DMS114 treated with DMSO at 0.1 percent for 48 hours (cell line): Measurements from ENCODE around the gene MEGF11.

Experiments
- DNase-seq: peaks from one replicate; lab custom pipeline; 2025; ENCODE audit not compliant: unreplicated experiment; lab: John Stamatoyannopoulos, UW

The MEGF11 gene

DNA sequence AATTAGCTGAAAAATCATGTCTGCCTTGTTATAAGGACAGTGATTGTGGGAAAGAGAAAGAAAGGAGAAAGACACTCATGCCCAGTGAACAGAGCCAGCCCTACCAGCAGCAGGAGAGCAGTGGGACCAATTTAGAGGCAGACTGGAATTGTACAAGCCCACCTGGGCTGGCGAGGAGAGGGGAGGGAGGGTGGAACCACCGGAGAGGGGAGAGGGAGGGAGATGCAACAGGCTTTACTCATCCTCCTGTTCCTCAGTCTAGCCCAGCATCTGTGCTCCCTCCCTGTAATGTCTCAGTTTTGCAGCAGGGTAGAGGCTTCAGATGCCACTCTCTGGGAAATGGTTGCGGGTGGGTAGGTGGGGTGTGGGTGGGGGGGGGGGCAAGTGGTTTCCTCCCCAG is 329.5 kb downstream of the MEGF11 start:
- DNase-seq, result no peak

GRCh38 chr15:65923264-65923663 is 330.3 kb downstream of the MEGF11 start:
- no peak for DNase-seq

- no peak for DNase-seq
Observed at GRCh38 chr15:65922621-65923020, 330.9 kb downstream of the MEGF11 start.

DNA sequence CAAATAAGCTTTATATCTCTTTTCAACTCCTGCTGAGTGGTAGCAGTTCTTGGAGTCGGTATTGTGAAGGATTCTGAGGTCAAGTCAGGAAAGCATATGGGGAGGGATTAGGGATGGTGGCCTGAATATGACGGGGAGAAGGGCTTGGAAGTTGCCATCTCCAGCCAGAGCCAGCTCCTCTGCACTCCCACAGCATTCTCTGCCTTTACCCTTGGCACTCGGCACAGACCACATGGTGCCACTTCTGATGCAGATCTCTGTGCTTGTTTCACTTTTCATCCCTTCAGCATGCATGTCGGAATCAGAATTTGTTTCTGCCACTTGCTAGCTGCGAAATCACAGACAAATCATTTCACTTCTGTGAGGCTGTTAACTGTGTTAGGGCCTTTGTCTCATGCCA is 331.8 kb downstream of the MEGF11 start:
- no peak for DNase-seq

- DNase-seq, result no peak
Observed at GRCh38 chr15:65920825-65921309, 332.7 kb downstream of the MEGF11 start.

- no peak for DNase-seq
Observed at GRCh38 chr15:65920121-65920520, 333.4 kb downstream of the MEGF11 start.

- DNase-seq, result no peak
Observed at GRCh38 chr15:65919353-65919752, 334.2 kb downstream of the MEGF11 start.

DNA sequence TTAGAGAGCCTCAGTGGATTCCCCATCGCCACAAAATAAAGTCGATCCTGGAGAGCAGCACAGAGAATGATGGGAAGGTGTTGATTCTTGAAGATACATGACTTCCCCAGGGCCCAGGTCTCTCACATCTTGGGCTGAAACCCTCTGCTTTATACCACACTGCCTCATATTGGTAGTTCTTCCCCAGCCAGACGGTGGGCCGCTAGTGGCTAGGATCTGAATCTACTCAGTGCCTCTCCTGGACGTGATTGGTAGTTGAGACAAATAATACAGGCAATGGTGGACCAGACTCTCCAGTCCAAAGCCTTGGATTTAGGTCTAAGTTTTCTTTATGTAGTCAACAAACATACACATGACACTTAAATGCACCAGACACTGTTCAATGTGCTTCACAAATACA is 334.6 kb downstream of the MEGF11 start:
- no peak for DNase-seq

- no peak for DNase-seq
Observed at GRCh38 chr15:65918357-65918920, 335.1 kb downstream of the MEGF11 start.

GRCh38 chr15:65917936-65918335 is 335.6 kb downstream of the MEGF11 start:
- DNase-seq, result no peak

GRCh38 chr15:65917407-65917756 is 336.2 kb downstream of the MEGF11 start:
- DNase-seq, result no peak

DNA sequence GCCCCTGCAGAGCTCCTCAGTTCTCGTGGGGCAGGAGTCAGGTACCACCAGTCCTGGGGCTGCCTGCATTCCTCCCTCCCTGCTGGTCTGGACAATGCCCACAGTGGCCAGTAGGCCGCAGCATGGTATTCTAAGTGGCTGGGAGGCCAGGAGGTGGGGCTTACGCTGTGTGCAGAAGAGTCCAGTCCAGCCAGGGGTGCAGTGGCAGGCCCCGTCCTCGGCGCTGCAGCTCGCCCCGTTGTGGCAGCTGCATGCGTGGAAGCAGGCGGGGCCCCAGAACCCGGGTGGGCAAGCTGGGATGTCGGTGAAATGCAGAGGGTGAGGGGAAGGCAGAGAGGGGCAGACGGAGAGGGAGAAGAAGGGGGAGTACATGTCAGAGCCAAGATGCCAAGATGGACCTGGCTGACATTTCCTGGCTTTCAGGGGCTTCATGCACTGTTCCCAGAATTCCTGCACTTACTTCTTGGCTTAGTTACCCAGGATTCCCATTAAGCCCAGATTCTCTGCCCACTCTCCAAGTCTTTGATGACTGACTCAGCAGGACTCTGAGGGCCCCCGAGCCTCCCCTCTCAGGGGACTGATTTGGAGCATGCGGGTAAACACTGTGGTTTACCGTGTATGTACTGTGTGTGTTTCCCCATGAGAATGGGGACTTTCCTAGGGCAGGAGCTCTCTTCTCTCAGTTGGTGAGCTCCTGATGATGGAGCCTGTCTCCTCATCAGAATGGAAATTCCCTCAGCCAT is 336.7 kb downstream of the MEGF11 start:
- peak; percentile 39 for DNase-seq

DNA sequence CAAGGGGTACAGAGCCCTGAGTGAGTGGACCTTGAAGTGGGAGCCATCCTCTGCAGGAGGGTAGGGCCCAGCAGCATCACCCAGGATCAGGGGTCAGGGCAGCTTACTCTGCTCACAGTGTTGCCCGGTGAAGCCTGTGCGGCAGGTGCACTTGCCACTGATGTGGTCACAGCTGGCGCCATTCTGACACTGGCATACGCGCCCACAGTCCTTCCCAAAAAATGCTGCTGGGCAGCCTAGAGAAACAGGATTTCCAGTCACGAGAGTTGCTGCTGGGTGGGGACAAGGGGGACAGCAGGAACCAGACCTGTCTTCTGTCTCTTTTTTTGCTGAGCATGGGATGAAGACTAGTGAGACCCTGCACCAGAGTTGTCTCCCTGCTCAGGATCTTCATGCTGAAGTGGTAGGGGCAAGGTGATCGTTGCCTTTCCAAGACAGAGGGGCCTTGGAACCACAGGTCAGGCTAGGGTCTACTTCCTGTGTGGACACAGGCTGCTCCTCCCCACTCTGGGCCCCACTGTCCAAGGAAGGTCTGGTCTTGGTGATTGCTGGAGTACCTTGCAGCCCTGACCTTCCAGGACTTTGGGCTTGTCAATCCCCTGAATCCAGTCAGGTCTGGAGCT is 337.4 kb downstream of the MEGF11 start:
- no peak for DNase-seq

DNA sequence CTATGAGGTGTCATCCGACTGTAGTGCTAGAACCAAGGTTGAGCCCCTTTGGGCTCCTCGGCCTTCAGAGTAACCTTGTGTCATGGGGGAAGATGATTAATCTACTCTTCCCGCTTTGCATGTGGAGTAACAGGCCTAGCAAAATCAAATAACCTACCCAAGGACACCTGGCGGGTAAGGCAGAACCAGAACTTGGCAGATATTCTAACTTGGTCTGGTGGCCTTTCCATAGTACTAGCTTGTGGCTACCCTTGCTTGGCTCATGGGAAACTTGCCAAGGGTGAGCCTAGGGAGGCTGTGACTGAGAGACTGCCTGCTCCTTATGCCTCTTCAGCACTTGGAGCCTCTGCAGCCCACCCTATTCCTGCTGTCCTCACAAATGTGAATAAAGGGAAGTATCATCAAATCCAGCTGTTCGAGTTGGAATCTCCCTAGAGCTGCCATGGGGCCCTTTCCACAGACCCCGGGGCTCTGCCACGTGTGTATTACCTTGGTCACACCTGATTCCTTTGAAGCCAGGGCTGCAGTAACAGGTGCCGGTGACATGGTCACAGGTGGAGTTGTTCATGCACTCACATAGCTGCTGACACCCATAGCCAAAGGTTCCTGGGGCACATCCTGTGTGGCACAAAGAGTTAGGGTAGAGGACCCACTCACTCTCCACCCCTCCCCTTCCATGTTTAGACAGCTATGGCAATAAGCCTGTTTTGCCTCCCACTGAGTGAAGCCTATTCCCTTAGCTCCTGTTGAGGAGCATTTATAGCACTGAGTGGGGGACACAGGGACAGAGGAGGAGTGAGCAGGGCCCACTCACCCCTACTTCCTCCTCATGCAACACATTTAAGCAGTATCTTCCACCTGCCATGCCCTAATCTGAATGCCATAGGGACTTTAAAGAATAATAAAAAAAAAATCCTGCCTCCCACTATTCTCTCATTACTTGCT is 338.3 kb downstream of the MEGF11 start:
- DNase-seq, result no peak

DNA sequence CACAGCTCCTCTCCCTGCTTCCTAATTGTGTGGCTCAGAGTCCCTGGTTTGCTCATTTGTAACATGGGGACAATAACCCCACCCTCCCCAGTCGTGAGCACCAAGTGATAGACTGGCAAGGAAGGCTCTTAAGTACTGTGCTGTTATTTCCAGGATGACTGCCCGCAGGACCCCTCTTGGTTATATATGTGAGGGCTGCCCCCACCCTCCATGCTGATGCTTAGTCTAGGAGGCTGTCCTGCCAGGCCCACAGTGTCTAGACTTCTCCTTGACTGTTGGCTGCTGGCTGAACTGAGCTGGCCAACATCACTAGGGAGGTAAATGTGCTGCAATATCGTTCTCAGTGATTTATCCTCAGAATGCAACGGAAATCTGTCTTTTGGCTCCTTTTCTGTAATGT is 339.2 kb downstream of the MEGF11 start:
- DNase-seq, result no peak

GRCh38 chr15:65913631-65914199 is 339.8 kb downstream of the MEGF11 start:
- DNase-seq, result no peak

DNA sequence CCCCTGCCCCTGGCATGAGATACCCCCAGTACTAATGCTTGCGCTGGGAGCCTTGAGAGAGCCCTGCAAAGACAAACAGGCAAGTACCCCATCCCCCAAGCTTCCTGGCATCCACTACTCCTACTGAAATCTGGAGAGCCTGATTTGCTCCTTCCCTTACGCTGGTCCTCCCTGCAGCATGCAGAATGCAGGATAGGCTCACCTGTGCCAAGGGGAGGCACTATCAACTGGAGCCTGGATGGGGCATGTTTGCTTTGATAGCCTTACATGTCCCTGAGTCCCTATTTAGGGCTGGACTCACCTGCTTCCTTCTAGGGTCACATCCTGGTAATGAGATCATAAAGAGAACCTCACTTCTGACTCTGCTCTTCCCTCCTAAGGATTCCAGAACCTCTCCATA is 341.3 kb downstream of the MEGF11 start:
- DNase-seq, result no peak

DNA sequence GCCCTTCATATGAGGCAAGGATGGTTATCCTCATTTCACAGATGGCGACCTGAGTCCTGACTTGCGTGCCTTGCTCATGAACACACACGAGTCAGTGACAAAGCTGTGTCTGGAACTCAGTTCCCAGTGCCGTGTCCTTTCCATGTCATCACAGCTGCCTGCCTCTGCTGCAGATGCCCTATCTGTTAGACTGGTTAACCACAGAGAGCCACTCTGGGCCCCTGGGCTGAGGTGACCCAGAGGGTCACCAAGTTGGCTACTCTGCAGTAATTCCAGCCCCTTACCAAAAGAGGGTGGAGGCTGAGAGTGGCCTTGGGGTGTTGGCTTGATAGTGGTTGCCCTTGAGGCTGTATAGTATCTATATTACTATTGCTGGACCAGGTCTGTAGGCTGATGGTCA is 343.2 kb downstream of the MEGF11 start:
- no peak for DNase-seq

DNA sequence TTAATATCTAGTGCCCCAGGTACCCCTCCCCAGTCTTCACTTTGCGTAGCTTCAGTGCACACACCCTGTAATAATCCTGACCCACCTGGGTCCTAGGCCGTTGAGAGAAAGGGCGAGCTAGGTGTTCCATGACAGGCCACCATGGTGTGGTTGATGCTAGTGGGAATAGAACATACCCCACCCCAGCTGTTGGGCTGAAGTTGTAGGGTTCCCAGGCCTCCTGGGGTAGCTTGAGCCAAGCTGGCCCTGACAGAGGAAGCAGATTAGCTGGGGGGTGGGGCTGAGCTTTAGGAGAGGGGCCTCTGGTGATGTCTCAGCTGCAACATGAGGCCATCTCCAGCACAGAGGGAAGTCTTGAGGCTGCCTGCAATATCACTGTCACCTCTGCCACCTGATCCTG is 343.7 kb downstream of the MEGF11 start:
- DNase-seq, result no peak

DNA sequence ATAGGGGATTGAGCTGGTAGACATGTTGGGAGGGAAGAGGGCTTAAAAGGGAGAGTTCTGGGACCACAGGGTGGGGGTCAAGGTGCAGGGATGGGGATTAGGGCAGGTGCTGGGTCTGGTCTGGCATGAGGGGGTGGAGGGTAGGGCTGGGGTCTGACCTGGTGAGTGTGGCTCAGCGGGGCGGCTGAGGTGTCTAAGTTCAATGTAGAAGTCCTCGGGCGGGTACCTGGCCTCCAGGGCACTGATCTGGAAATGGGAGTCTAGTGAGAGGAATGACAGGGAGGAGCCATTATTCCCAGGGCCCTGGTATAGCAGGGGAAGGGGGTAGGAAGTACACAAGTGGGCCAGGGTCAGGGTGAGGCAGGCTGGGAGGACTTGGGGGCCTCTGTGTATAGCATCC is 344.7 kb downstream of the MEGF11 start:
- no peak for DNase-seq

DNA sequence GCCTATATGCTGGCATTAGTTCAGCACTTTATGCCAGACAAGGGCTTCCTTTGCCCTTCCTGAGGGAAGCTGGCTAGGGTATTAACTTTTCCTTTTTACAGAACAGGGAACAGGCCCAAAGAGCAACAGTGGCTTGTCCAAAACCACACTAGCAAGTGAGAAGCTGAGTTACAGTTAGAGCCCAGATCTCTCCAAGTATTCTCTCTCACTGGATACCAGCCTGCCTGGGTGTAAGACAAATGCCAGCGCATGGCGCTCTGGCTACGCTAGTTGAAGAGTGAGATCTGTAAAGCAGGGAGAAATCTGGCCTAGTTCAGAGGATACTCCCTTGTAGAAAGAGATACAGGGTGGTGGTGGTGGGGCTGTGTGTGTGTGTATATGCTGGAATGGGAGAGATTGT is 345.9 kb downstream of the MEGF11 start:
- DNase-seq, result no peak
